ENCODE measurements around the gene DNAL1.

DNA sequence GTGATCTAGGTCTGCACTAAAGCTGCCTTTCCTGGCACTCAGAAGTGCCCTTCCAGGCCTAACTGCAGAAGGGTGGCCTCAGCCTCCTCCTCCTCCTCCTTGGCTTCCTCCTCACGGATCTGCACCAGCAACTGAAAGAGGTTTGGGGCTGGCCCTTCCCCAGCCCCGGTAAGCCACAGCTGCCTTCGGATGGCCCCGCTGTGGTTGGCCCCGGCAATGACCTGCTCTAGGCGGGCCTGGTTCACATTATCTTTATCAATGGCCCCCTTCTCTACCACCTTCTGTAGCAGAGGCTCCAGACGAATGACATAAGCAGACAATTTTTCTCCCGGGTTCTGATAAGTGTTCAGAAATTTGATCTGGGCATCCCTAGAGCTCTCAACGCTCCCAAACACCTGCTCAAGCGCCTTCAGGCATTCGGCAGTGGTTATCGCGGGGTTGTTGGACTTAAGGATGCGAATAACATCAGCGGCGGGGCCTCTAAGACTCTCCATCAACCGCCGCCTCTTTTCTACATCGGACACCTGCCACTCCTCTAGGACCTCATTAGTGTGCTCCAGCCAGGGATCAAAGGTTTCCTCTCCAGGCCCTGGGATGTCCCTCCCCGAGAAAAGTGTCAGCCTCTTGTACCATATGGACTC, 67.9 kb downstream of the DNAL1 start:
- TF ChIP-seq, protein P1, sequence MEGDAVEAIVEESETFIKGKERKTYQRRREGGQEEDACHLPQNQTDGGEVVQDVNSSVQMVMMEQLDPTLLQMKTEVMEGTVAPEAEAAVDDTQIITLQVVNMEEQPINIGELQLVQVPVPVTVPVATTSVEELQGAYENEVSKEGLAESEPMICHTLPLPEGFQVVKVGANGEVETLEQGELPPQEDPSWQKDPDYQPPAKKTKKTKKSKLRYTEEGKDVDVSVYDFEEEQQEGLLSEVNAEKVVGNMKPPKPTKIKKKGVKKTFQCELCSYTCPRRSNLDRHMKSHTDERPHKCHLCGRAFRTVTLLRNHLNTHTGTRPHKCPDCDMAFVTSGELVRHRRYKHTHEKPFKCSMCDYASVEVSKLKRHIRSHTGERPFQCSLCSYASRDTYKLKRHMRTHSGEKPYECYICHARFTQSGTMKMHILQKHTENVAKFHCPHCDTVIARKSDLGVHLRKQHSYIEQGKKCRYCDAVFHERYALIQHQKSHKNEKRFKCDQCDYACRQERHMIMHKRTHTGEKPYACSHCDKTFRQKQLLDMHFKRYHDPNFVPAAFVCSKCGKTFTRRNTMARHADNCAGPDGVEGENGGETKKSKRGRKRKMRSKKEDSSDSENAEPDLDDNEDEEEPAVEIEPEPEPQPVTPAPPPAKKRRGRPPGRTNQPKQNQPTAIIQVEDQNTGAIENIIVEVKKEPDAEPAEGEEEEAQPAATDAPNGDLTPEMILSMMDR (optimal IDR thresholded peaks at IDR 0.05 in 1 of 3, IDR thresholded peaks at IDR 0.05 in 1 of 3, conservative IDR thresholded peaks at IDR 0.05 in 1 of 3; ENCODE audit: extremely low read depth in 1 of 3, insufficient read depth in 2 of 3, low read length in 3 of 3): no peak
- TF ChIP-seq EZH2 (IDR thresholded peaks at IDR 0.05; ENCODE audit: low read length): no peak

Measured in keratinocyte (primary cell).